ENCODE data around the gene CRYGD. TPM values are rescaled to one million over a fixed set of nuclear protein-coding genes. Genes with fewer than 3 reads are reported as not detected.

The CRYGD gene
- total RNA-seq, 4 donors from 2014 or later = not detected

DNA sequence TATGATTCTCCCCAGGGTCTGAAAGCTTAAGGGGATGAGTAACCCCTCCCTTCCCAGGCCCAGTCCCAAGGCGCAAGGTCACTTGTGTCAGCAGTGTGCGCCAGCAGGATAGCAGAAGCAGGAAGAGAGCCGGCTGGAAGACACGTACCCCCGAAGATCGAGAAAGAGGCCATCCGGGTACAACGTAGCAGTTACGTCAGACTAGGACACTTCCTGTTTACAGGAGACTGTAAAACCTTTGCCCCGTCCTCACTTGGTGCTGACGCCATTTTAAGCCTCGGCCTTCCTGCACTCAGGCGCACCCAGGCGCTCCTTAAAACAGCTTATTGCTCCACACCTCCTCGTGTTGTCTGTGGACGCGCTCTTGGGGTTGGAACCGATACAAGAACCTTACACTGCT lies 15.1 kb upstream of the CRYGD start:
- TF ChIP-seq, protein P1, sequence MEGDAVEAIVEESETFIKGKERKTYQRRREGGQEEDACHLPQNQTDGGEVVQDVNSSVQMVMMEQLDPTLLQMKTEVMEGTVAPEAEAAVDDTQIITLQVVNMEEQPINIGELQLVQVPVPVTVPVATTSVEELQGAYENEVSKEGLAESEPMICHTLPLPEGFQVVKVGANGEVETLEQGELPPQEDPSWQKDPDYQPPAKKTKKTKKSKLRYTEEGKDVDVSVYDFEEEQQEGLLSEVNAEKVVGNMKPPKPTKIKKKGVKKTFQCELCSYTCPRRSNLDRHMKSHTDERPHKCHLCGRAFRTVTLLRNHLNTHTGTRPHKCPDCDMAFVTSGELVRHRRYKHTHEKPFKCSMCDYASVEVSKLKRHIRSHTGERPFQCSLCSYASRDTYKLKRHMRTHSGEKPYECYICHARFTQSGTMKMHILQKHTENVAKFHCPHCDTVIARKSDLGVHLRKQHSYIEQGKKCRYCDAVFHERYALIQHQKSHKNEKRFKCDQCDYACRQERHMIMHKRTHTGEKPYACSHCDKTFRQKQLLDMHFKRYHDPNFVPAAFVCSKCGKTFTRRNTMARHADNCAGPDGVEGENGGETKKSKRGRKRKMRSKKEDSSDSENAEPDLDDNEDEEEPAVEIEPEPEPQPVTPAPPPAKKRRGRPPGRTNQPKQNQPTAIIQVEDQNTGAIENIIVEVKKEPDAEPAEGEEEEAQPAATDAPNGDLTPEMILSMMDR (IDR thresholded peaks at IDR 0.05; ENCODE audit: low read depth) = no peak

DNA sequence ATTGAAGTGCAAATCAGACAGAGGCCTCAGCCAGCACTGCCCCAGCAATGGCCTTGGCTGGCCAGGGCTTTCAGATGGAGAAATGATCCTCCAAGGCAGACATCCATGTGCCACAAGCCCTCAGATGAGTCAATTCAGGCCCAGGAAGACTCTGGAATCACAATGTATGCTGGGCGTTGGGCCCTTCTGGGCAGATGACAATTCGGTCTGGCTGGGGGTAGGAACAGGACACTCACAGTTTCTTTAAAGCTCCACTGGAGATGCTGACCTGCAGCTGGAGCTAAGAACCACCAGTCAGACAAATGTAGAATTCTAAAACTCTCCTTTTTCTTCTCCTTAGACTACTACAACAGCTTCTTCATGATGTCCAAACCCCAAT lies 12.4 kb upstream of the CRYGD start:
- TF ChIP-seq, protein P1 (IDR thresholded peaks at IDR 0.05; ENCODE audit: low read depth) = no peak

DNA sequence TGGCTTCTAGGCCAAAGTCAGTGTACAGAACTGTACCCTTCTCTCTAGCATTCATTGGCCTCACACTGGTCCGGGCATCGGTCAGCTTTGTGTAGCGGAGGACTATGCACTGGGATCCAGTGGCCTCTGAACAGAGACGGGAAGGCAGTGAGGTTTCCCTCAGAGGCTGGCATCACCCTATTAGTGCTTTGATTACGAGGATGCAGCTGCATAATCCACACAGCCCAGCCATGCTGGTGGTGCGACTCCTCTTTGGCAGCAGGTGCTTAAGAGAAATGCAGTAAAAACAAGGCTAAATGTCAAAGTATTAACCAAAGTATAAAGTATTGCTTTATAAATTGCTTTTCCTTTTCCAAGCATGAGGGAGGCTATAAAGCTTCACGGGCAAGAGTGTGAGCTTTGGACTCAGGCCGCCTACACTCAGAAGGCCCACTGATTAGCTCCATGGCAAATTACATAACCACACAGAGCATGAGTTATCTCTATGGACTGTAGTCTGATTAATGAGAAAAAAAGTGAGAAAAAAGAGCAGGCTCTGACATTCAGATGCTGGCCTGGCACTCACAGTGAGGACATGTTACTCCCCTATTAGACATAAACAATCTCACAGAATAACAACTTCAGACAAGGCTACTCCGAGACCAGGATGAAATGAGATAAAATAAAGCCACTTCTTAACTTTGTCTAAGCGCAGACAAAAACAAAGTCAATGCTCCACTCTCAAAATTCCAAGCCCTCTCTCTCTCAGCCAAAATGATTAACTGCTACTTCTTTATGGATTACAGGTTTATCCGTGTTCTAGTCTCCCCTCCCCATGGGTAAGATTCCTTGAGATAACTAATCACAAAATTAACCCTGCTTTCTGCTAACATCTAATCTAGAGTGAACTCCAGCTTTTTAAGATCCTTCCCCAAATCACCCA lies 11.7 kb upstream of the CRYGD start:
- TF ChIP-seq, protein P1 (IDR thresholded peaks at IDR 0.05; ENCODE audit: low read depth) = no peak

DNA sequence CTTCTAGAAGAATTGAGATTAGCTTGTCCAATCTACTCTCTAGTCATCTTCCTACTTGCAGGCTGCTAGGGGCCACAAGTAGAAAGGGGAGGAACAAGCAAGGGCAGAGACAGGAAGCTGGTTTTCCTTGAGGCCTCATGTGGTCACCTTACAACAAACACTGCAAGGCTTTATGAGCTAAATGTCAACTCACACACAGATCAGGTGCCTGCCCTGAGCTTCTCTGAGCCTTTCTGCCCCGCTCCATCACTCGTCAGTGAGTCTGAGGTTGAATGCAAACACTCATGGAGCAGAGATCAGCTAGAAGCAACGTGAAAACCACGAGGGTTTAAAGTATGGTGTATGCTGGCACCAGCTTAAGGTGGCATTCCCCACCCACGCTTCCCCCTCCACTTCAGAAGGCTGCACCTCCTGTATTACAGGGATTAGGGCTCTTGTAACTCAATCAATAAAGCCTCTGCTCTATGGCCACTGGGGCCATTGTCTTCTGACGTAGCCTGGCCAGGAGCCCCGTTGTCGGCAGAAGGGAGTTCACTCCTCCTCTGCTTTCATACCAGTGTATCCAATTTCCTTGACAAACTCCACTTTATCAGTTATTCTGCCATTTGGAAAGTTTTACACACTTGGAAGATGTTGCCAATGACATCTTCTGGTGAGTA lies 10.7 kb upstream of the CRYGD start:
- TF ChIP-seq, protein P1 (IDR thresholded peaks at IDR 0.05; ENCODE audit: low read depth) = no peak

DNA sequence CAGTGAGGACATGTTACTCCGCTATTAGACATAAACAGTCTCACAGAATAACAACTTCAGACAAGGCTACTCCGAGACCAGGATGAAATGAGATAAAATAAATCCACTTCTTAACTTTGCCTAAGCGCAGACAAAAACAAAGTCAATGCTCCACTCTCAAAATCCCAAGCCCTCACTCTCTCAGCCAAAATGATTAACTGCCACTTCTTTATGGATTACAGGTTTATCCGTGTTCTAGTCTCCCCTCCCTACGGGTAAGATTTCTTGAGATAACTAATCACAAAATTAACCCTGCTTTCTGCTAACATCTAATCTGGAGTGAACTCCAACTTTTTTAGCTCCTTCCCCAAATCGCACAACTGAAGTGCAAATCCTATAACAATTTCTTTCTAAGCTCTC lies 6.4 kb upstream of the CRYGD start:
- TF ChIP-seq, protein P1 (IDR thresholded peaks at IDR 0.05; ENCODE audit: low read depth) = no peak

DNA sequence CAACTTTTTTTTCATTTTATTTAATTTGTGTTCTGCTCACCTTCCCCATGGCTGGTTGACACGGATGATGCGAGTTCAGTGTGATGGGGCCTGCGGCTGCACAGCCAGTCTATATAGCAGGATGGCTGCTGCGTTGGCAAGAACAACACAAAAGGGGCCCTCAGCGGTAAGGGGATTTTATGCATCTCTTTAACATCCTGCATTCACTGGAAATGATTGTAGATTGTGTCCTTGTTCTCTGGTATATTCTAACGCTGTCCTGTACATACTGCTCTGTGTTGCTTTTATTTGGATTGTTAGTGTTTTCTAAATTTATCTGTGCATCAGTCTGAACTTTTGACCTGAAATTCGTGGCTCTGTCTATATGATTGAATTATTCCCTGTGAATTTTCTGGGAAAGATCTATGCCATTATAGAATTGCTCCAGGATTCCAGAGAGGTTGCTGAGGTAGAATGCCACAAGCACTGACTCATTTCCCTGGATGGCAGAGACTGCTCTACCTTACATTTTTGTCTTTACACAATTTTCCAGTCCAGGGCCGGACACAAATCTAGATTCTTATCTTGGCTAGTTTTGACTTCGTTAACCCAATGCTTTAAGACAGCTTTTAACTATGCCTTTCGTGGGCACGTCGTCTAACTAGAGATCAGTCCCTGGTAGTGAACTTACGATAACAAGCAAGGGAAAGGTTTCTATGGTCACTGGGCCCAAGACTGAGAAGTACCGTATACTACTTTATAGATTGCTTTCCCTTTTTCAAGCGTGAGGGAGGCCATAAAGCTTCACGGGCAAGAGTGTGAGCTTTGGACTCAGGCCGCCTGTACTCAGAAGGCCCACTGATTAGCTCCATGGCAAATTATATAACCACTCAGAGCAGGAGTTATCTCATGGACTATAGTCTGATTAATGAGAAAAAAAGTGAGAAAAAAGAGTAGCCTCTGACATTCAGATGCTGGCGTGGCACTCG lies 5.7 kb upstream of the CRYGD start, which contains the start of gene CRYGC:
CRYGC (minus strand) TSS at position 85 of the 968 bp plus-strand sequence; CDS start at position 49, 36 bp downstream.
- TF ChIP-seq, protein P1 (IDR thresholded peaks at IDR 0.05; ENCODE audit: low read depth) = no peak

All from subcutaneous adipose tissue (tissue), 4 donors.